Activated CD4-positive, alpha-beta T cell treated with anti-CD3 and anti-CD28 coated beads for 4 hours (primary cell): ENCODE results near the gene PIK3IP1.
A peak's percentile ranks its signal among the peaks of the same experiment; 100 is the strongest.

Experiments
- DNase-seq, 2 donors: peaks; one replicate each; pipeline ENCODE4 v3.0.0-alpha.2; 2020

Gene PIK3IP1

GRCh38 chr22:31305194-31305593, 12.9 kb upstream of the PIK3IP1 start:
- DNase-seq: no peak

GRCh38 chr22:31302537-31302936, 10.2 kb upstream of the PIK3IP1 start:
- no peak for DNase-seq

- DNase-seq: no peak
These were observed 9.7 kb upstream of the PIK3IP1 start for GRCh38 chr22:31302006-31302405.

- no peak for DNase-seq
These were observed 8.6 kb upstream of the PIK3IP1 start for GRCh38 chr22:31300896-31301295.

GRCh38 chr22:31295831-31296657, 3.8 kb upstream of the PIK3IP1 start:
- no peak for DNase-seq

- no peak for DNase-seq
These were observed 3.1 kb upstream of the PIK3IP1 start for GRCh38 chr22:31295360-31295759.

GRCh38 chr22:31291481-31292235, 630 bp downstream of the PIK3IP1 start:
- no peak for DNase-seq

GRCh38 chr22:31290494-31291471, 1.5 kb downstream of the PIK3IP1 start:
- peak; percentile 90 to 95 for DNase-seq

- DNase-seq: no peak
These were observed 2.9 kb downstream of the PIK3IP1 start for GRCh38 chr22:31289344-31289743.

- no peak for DNase-seq
These were observed 3.6 kb downstream of the PIK3IP1 start for GRCh38 chr22:31288496-31289240.

- DNase-seq: no peak
These were observed 4.3 kb downstream of the PIK3IP1 start for GRCh38 chr22:31287818-31288495.

GRCh38 chr22:31286360-31287255, 5.7 kb downstream of the PIK3IP1 start:
- peak; percentile 67 to 70 for DNase-seq

- no peak for DNase-seq
These were observed 7.8 kb downstream of the PIK3IP1 start for GRCh38 chr22:31284281-31285155.

- DNase-seq: no peak
These were observed 9.4 kb downstream of the PIK3IP1 start for GRCh38 chr22:31282748-31283468.

- DNase-seq: no peak
These were observed 10.6 kb downstream of the PIK3IP1 start for GRCh38 chr22:31281733-31282132.

GRCh38 chr22:31279821-31280505, 12.3 kb downstream of the PIK3IP1 start:
- DNase-seq: no peak

GRCh38 chr22:31279327-31279669, 13.0 kb downstream of the PIK3IP1 start:
- DNase-seq: no peak

- peak; percentile 27 to 40 for DNase-seq
These were observed 13.5 kb downstream of the PIK3IP1 start for GRCh38 chr22:31278626-31279326.
